GM18526 (cell line): ENCODE data around the gene TMEM235.

Source experiments
- POLR2A ChIP-seq: IDR thresholded peaks from 3 replicates; pipeline ENCODE4 v1.6.1; 2011; ENCODE audit not compliant: insufficient read length; ENCODE audit errors: extremely low read depth

Gene TMEM235

DNA sequence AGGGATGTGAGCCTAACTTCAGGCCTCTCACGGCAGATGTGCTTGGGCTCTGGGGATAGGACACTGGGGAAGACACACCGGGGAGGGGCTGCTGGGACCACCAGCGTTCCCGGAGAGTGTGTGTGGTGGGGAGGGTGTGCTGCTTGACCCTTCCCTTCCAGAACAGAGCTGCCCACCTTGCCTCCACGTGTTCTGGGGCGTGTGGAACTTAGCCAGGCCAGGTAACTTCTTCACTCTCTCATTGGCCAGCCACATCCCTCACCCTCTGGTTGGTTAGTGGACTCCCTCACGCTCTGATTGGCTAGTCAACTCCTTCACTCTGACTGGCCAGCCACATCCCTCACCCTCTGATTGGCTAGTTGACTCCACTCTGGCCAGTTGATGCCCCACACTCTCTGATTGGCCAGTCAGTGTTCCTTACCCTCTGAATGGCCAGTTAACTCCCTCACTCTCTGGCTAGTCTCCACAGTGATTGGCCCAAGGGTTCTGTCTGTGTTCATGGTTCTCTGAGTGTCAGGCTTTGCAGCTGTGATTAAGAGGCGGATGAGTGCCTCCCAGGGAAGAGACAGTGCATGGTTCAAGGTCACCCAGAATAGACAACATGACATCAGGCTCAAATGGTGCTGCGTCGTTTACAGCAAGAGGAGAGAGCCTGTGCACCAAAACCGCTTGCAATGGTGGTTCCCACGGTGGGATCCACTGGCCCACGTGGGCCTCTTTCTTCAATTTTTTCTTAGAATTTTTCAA, 10.0 kb downstream of the TMEM235 start:
- no peak for TF ChIP-seq POLR2A

DNA sequence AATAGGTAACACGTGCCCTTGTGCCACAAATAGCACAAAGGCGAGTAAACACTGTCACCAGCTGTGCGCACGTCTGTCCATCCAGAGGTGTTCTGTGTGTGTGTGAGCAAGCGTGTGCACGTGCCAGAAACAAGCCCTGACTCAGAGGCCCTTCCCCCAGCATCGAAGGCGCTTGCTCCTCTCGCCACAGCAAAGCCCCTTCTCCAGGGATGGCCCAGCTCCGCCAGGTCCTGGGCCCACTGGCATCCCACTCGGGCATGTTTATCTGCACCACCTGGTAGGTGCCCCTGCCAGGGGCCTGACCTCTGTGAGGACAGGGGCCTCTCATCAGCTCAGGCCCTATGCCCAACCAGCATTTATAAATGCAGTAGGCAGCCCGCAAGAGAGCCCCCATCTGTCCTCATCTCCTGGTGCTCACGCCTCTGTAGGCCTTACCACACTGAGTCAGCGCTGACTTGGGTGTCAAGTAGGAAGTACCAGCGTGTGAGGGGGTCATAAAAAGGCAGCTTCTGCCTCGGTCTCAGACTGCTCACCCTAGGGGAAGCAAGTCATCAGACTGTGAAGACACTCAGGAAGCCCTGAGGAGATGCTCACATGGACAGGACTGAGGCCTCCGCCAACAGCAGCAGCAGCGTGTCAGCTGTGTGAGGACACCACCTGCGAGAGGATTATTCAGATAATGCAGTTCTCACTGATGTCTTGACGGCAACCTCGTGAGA, 10.8 kb downstream of the TMEM235 start:
- TF ChIP-seq POLR2A, result no peak

DNA sequence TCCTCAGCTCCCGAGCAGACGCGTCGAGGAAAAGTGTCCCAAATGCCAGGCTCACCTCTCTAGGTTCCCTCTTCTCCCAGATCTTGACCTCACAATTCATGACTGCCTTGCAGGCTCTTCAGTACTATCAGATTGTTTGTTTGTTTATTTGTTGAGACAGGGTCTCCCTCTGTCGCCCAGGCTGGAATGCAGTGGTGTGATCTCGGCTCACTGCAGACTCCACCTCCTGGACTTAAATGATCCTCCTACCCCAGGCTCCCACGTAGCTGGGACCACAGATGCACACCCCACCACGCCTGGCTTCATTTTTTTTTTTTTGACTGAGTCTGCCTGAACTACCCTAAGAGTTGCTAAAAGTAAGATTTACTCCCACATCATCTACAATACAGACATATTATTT, 15.9 kb downstream of the TMEM235 start:
- no peak for TF ChIP-seq POLR2A

DNA sequence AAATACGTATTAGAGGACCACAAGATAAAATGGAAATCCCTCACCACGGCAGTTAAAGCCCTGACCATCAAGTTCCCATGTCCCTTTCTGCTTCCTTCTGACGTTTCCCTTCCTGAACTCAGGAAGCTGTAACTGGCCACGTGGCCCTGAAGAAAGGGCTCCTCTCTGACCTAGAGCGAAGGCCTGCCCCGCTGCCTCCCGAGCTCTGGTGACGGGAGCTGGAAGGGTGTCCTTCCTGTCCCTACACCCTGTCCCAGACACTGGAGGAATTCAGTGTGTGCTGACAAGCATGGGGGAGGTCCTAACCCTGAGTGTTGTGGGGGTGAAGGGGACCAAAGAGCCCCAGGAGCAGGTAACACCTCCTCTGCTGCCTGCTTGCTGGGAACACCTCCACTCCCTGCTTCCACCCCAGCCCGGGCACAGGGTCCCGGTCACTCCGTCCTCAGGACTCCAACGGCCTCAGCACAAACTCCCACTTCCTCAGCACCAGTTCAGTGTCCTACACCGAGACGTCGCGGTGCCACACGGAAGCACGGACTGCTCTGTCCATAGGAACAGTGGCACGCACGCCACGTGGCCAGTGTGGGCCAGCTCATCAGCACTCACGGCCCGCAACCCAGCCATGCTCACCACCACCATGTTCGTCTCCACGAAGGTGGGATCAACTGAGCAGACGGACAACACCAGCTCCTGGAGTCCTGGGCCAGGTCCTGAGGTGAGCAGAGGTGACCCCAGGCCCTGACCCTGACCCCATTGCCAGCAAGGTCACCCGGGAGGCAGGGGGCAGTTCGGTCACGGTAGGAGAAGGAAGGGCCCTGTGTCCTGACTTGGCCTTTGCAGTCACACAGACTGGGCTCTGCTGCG, 16.9 kb downstream of the TMEM235 start:
- no peak for TF ChIP-seq POLR2A

DNA sequence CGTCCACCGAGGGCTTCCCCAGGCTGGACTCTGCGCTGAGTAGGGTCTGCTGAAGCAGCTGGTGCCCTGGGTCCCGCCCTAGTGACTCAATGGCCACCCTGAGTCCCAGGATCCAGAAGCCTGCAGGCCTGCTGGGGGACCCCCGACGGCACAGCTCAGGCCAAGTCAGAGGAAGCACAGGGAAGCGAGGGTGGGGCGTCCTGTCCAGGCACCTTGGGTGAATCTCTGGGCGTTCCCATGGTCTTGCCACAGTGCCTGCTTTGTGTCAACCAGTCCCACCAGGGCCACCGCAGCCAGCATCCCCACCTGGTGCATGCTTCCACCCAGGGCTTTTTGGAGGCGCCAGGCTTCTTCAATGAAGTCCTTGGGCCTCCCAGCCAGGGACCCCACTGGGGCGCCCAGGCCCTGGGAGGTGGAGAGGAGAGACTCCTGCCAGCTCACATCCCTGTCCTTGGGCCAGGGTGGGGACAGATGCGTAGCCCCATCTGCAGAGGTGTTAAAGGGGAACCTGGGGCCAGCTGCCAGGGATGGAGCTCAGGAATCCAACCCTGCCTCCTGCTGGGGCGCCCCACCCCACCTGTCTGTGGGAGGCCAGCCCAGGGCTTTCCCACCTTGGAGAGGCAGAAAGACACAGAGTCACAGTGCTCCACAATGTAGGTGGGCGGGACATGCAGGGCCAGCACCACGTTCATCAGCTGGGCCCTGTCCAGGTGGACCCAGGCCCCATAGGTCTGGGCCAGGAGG, 17.8 kb downstream of the TMEM235 start:
- no peak for TF ChIP-seq POLR2A

DNA sequence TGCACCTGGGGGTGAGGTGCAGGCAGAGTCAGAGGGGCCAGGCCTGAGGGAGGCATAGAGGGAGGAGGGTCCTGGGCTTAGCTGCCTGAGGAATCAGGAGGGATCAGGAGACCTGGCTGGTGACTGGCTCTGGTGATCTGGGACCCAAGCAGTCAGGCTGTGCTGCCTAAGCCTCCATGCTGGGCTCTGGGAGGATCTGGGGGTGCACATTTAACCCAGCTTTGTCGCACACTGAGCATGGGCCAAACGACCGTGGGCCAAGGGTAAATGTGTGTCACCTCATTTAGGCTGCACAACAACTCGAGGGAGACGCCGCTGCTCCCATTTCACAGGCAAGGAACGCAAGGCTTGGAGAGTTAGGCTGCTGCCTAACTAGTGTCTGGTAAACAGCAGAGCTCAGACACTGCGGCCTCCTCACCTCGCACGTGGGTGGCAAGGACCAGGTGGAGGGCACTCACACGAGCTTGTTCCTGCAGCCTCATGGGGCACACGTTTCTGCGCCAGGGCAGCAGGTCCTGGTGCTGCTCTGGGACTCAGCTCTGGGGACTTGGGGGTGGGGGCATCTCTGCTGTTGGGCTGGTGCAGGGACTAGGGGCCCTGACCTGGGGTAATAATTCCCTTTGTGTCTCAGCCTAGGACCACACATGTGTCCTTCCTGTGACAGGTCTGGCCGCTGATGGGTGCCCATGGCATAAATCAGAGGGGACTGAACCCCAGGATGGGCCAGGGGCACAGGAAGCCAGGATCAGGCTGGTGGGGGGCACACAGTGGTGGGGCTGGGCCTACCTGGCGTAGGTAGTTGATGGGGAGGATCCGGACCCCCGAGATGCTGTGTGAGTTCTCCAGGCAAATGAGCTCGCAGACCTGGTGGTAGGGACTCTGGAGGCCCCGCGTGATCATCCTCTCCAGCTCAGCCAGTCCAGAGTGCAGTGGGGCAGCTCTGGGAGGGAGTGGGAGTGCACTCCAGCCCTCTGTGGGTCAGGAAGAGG, 18.7 kb downstream of the TMEM235 start:
- TF ChIP-seq POLR2A, result no peak

DNA sequence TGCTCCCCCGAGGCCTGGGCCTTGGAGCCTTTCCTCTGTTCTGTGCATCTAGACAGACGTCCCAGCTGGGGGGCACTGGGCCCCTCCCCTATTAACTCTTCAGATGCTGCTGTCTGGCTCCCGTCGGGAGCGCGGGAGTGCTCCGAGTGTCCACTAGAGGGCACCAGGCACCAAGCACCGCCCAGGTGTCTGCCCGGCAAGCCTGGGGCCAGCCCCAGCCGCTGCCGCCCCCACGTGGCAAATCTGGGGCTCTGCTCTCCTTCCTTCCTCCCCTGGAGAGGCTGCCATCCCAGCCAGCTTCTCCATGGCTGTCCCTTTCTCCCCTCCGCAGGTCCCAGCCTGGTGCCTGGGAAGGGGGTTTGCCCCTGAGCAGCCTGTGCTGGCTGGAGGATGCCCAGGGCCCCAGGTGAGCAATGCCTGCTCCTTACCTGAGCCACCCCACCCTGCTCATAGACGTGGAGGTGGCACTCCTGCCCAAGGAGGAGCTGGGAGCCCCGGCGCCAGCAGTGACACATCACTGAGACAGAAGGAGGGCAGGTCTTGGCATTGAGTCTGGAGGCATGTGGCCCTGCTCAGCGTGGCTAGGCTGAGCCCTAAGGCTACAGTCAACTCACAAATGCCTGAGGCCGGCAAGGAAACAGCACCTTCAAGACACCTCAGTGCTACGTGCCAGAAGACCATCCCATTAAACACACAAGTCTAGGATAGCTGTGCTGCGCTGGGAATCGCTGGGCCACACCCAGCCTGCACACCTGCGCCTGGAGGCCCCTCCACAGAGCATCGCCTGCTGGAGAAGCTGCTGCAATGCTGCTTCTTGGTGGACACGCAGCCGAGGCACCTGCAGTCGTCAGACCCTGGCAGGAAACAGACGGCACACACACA, 19.7 kb downstream of the TMEM235 start:
- TF ChIP-seq POLR2A, result no peak

DNA sequence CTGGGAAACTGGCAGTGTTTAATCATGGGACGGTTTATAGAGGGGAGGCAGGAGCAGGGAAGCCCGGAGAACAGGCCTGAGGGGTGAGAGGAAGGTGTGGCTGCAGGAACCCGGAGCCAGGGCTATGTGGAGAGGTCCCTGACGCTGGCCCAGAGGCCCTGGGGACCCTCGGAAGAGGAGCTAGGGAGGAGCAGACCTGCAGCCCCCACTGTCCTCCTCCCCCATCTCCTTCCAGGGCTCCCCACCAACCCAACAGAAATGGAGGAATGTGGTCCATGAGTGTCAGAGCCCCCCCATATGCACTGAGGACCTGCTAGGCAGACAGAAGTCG, 20.3 kb downstream of the TMEM235 start:
- TF ChIP-seq POLR2A, result no peak

DNA sequence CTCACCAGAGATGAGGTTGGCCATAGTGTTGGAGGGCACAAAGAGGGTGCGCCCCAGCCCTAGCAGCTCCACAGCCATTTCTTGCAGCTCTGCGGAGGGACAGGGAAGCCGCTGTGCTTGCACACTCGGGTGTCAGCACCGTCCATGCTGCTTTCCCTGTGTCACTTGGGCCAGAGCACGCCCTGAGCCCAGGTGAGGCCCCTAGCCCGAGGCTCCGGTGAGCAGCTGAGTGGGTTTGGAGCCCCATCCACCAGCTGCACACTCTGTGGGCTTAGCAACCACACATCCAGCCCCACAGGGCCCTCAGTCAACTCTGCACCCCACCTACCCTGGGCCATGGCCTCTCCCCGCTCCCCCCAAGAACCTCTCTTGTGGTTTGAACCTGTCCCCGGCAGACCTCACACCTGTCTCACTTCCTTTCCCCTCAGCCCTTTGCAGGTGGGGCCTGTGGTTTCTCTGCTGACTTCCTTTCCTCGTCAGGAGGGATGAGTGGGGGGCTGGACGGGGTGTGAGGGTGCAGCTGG, 20.7 kb downstream of the TMEM235 start:
- TF ChIP-seq POLR2A, result no peak

DNA sequence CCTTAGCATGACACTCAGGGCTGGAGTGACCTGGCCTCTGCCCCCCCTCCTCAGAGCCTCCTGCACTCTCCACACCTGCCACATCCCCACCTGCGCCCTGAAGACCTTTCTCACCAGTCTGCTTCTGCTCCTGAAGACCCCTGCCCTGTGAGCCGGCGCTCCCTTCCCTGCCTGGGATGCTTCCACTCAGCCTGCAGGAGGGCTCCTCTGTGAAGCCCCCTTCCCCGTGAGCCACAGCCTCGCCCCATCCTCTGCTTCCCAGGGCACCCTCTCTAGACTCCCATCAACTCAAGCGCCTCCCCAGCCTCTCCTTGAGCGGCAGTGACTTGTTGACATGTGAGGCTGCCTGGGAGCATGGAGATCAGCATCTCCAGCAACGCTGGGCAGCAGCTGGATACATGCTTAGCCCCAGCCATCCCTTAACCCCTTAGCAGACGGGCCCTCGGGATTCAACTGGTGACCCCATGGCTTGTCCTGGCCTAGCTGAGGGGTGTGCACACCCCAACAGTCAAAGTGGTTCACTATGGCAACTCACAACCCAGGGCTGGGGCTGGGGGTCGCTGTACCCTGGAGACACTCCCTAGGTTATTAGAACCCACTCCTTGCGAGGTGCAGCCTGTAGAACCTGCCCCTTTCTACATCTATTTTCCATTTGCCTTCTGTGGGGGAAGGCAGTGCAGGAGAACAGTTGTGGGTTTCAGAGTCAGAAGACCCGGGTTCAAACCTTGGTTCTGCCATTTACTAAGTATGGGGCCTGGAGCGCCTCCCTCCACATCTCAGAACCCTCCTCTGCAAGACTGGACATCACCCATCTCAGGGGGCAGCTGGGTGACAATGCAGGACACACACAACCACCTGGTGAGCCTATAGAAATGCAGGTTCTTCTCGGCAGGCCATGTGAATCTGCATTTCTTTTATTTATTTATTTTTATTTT, 21.5 kb downstream of the TMEM235 start:
- no peak for TF ChIP-seq POLR2A

DNA sequence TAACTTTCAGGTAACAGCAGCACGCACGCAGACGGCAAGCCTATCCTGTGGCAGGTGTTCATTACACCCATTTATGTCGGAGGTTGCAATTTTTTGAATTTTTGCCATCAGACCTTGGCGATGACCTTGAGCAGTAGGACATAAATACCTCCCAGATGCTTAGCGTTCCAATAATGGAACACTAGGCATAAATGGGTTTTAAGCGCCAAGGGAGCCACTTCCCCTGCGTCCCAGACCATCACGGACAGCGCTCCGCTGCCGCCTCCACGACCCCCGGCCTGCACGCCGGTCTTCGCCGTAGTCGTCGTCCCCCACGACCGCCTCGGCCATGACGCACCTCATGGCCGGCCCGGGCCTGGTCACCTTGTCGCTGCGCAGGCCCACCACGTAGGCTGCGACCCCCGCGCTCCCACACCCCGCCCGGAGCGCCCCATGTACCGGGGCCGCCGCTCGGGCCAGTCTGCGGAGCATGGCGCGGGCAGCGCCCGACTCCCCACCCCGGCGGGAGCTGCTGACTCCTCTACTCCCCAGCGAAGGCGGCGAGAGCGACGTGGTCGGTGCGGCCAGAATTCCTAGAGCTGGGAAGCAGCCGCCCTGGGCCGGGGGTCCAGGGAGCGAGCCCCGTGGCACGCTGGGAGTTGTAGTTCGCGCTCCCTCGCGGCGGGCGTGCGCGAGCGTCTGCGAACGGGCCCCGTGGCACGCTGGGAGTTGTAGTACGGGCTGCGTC, 22.7 kb downstream of the TMEM235 start:
- TF ChIP-seq POLR2A, result peak; percentile 34

DNA sequence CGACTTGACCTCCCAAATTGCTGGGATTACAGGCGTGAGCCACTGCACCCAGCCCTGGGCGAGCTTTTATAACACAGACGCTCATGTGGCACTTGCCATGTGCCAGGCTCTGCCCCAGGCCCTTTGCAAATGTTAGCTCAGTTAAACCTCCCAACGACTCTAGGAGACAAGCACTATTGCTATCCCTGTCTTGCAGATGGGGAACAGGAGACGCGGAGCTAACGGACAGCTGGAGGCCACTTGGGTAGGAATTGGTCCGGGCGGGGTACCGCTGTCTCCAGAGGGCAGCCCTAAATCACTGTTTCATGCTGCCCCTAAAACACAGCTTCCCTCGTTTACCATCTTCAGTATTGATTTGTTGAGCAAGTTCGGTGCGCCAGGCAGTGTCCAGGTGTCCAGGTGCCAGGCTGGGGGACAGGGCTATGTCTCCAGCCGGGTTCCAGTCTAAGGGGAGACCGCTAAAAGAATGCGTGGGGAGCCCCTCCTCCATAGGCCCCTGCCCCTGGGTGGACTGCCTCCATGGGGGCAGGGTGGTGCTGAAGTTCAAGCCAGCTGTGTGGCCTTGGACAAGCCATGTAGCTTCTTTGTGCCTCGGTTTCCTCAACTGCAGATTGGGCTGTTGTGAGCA, 23.7 kb downstream of the TMEM235 start:
- no peak for TF ChIP-seq POLR2A
